DND-41 (cell line): ENCODE measurements around the gene CAPSL.

Source experiments
- ATAC-seq: fragments of 200-7000 bp; cut with Tn5 transposase; 3 replicates; pipeline ENCODE4 v1.9.1; 2021; ENCODE audit warnings: low read depth; ENCODE audit not compliant: insufficient read depth
- DNase-seq: peaks from one replicate; pipeline ENCODE4 v3.0.0-alpha.2; 2020
- H2AFZ ChIP-seq: 2 replicates; pipeline ENCODE4 v1.6.0; 2012; ENCODE audit warnings: low read depth, low read length
- H3K27ac ChIP-seq: 2 replicates; pipeline ENCODE4 v1.5.1; 2012; ENCODE audit warnings: low read length, inconsistent platforms
- H3K27me3 ChIP-seq: fragments of 200-600 bp; sonication (generic); 2 replicates; pipeline ENCODE4 v1.6.0; 2012; ENCODE audit warnings: low read length, mild to moderate bottlenecking, inconsistent platforms; ENCODE audit not compliant: insufficient read depth, poor library complexity
- H3K36me3 ChIP-seq: 2 replicates; pipeline ENCODE4 v1.5.1; 2012; ENCODE audit warnings: low read length, inconsistent platforms; ENCODE audit not compliant: insufficient read depth
- H3K4me1 ChIP-seq: 2 replicates; pipeline ENCODE4 v1.5.1; 2012; ENCODE audit warnings: mild to moderate bottlenecking, low read length; ENCODE audit not compliant: insufficient read depth
- H3K4me2 ChIP-seq: 2 replicates; pipeline ENCODE4 v1.6.0; 2012; ENCODE audit warnings: mild to moderate bottlenecking, moderate library complexity, low read length, inconsistent platforms; ENCODE audit not compliant: insufficient read depth
- H3K4me3 ChIP-seq, 2 experiments: fragments of 200-600 bp in 1 of 2; shearing (Covaris generic) in 1 of 2; 2 replicates each; pipeline ENCODE4 v1.5.1; 2012 to 2016; ENCODE audit warnings: inconsistent platforms in 2 of 2, low read length in 2 of 2, mild to moderate bottlenecking in 2 of 2, low read depth in 1 of 2, moderate library complexity in 1 of 2
- H3K79me2 ChIP-seq: 2 replicates; pipeline ENCODE4 v1.6.0; 2012; ENCODE audit warnings: low read length, inconsistent platforms; ENCODE audit not compliant: insufficient read depth
- H3K9ac ChIP-seq: 2 replicates; pipeline ENCODE4 v1.6.0; 2012; ENCODE audit warnings: low read depth, mild to moderate bottlenecking, inconsistent platforms, low read length, moderate library complexity
- H3K9me3 ChIP-seq: 2 replicates; pipeline ENCODE4 v1.5.1; 2012; ENCODE audit warnings: low read length, moderate library complexity, mild to moderate bottlenecking, inconsistent platforms; ENCODE audit not compliant: insufficient read depth, severe bottlenecking
- H4K20me1 ChIP-seq: 2 replicates; pipeline ENCODE4 v1.6.0; 2012; ENCODE audit warnings: low read length; ENCODE audit not compliant: insufficient read depth
- EZH2 ChIP-seq: IDR thresholded peaks from 3 replicates; pipeline ENCODE4 v1.6.1; 2012; ENCODE audit warnings: borderline replicate concordance, low read depth, mild to moderate bottlenecking, moderate library complexity, low read length, inconsistent platforms; ENCODE audit not compliant: severe bottlenecking
- TF ChIP-seq, protein P1 (sequence below): IDR thresholded peaks from 2 replicates; pipeline ENCODE4 v1.5.1; 2012; ENCODE audit warnings: borderline replicate concordance, low read length, moderate library complexity, mild to moderate bottlenecking; ENCODE audit not compliant: poor library complexity, severe bottlenecking; ENCODE audit errors: extremely low read depth

The CAPSL gene

DNA sequence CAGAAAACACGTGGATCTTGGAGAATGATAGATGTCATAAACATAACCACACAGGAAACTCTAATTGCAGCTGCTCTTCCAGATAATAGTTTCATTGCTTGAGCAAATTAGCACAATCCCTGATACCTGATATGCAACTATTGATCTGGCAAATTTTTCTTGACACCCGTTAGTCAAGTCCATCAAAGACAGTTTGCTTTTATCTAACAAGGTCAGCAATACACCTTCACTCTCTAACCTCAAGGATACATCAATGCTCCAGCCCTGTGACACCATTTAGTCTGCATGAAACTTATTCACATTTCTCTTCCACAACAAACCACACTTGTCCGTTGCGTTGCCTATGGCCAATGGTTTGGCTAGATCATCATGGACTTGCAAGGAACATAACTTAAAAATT is 36.1 kb upstream of the CAPSL start:
- H3K4me2 ChIP-seq: no peak overlapping the region
- H3K27me3 ChIP-seq: no peaks in the 10 kb centered on the region
- DNase-seq (no peak), ATAC-seq (no peak)
- H3K36me3 ChIP-seq: no peaks in the 10 kb centered on the region
- H3K27ac ChIP-seq: no peak overlapping the region
- no peak overlapping the region for H2AFZ ChIP-seq
- peaks cover 13% of the 10 kb centered on the region for H3K9me3 ChIP-seq
- no peaks in the 10 kb centered on the region for H3K4me1 ChIP-seq
- H3K79me2 ChIP-seq: no peaks in the 10 kb centered on the region
- no peak overlapping the region for H3K9ac ChIP-seq
- H3K4me3 ChIP-seq: no peak overlapping the region
- H4K20me1 ChIP-seq: no peaks in the 10 kb centered on the region
- TF ChIP-seq EZH2: no peak
- TF ChIP-seq, protein P1, sequence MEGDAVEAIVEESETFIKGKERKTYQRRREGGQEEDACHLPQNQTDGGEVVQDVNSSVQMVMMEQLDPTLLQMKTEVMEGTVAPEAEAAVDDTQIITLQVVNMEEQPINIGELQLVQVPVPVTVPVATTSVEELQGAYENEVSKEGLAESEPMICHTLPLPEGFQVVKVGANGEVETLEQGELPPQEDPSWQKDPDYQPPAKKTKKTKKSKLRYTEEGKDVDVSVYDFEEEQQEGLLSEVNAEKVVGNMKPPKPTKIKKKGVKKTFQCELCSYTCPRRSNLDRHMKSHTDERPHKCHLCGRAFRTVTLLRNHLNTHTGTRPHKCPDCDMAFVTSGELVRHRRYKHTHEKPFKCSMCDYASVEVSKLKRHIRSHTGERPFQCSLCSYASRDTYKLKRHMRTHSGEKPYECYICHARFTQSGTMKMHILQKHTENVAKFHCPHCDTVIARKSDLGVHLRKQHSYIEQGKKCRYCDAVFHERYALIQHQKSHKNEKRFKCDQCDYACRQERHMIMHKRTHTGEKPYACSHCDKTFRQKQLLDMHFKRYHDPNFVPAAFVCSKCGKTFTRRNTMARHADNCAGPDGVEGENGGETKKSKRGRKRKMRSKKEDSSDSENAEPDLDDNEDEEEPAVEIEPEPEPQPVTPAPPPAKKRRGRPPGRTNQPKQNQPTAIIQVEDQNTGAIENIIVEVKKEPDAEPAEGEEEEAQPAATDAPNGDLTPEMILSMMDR: no peak

DNA sequence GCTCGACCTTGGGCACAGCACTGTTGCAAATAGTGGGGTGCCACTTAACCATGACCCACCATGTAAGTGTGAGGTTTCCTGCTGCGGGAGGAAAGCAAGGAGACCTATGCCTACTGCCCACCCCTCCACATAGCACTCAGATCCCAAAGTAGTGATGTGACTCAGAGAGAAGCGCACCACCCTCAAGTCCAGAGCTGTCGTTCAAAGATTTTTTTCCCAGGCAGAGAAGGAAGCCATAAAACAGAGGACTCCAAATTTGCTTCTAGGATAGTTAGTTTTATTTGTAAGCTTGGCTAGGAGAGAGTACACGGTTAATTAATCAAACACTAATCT is 33.4 kb upstream of the CAPSL start:
- ATAC-seq (no peak), DNase-seq (no peak)
- H3K36me3 ChIP-seq: no peaks in the 10 kb centered on the region
- no peak overlapping the region for H3K4me3 ChIP-seq
- no peaks in the 10 kb centered on the region for H3K27me3 ChIP-seq
- H3K79me2 ChIP-seq: no peaks in the 10 kb centered on the region
- no peak overlapping the region for H2AFZ ChIP-seq
- H3K4me1 ChIP-seq: no peaks in the 10 kb centered on the region
- TF ChIP-seq EZH2: no peak
- TF ChIP-seq, protein P1: no peak
- H3K9ac ChIP-seq: no peak overlapping the region
- H3K9me3 ChIP-seq: peaks cover 7% of the 10 kb centered on the region
- no peak overlapping the region for H3K4me2 ChIP-seq
- H3K27ac ChIP-seq: no peak overlapping the region
- H4K20me1 ChIP-seq: no peaks in the 10 kb centered on the region

DNA sequence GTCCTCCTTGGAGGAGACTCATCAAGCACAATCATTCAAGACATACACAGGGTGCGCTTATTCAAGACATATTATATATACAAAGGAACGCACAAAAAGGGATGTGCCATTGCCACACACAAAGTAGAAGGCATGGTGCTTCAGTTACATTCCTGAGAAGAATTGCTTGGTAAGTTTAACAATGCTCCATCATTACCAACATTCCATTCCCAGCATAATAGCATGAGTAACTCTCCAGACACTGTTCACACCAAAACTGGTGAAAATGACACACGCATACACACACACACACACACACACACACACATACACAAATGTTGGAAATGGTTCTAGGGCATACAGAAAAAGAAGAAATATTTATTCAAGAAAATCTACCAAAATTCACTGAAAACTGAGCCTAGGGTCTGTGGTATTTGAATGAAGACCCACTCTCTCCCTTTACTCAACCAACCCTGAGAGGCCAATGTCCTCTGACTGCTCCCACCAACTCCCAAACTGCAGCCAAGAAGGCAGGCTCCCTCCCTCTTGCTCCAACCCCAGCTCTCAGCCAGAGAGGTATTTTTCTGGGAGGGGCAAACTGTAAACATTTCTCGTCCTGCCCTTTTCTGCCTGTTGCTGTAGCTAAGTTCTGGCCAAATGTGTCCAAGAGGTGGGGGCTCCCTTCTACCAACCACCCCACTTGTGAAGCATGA is 32.9 kb upstream of the CAPSL start:
- H3K4me1 ChIP-seq: no peaks in the 10 kb centered on the region
- H3K36me3 ChIP-seq: no peaks in the 10 kb centered on the region
- H3K27me3 ChIP-seq: no peaks in the 10 kb centered on the region
- no peak overlapping the region for H2AFZ ChIP-seq
- peaks cover 5% of the 10 kb centered on the region for H3K9me3 ChIP-seq
- H3K4me3 ChIP-seq: no peak overlapping the region
- H3K27ac ChIP-seq: no peak overlapping the region
- H3K4me2 ChIP-seq: no peak overlapping the region
- no peak for TF ChIP-seq EZH2
- TF ChIP-seq, protein P1: no peak
- no peaks in the 10 kb centered on the region for H4K20me1 ChIP-seq
- H3K9ac ChIP-seq: no peak overlapping the region
- DNase-seq: no peak
- no peaks in the 10 kb centered on the region for H3K79me2 ChIP-seq
- no peak for ATAC-seq

DNA sequence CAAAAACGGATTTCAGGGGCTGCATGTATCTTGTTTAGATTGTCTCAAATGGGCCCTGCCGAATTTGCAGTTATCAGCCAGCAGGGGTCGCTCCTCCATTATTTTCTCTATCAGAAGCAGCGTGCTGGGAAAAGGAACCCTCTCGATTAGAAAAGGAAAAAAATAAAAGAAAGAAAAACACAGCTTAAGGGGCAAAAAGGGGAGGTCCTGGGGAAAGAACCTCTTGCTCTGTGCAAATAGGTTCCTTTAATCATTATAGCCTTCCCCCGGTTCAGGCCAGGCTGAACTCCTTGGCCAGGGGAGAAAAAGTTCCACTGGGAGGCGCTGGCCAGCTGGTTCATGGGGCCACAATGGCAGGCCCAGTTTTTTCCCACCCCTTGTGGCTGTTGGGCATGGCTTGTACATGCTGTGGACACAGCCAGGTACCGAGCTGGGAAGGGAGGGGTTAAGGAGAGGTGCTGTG is 25.0 kb upstream of the CAPSL start:
- ATAC-seq: peak; percentile 61; the same call in 2 of the 3 replicates
- H2AFZ ChIP-seq: no peak overlapping the region
- H3K27me3 ChIP-seq: no peaks in the 10 kb centered on the region

More for the DNA sequence above, 25.0 kb upstream of the CAPSL start:
- peak; percentile 51 for DNase-seq
- Histone ChIP-seq H3K27ac (peak overlapping the region; percentile 25), H3K9me3 (no peaks in the 10 kb centered on the region), H3K4me2 (no peak overlapping the region), H3K4me3 (no peak overlapping the region), H3K4me1 (peaks cover 2% of the 10 kb centered on the region; the same call in 1 of the 2 replicates), H4K20me1 (no peaks in the 10 kb centered on the region), H3K36me3 (no peaks in the 10 kb centered on the region), H3K79me2 (no peaks in the 10 kb centered on the region), H3K9ac (no peak overlapping the region)
- TF ChIP-seq, protein P1: peak; percentile 74
- no peak for TF ChIP-seq EZH2
